GM10847 (cell line): ENCODE measurements around the gene LPIN2.

Source experiments
- POLR2A ChIP-seq: IDR thresholded peaks from 2 replicates; pipeline ENCODE4 v1.6.1; 2011; ENCODE audit not compliant: insufficient read length; ENCODE audit errors: extremely low read depth

Gene LPIN2

DNA sequence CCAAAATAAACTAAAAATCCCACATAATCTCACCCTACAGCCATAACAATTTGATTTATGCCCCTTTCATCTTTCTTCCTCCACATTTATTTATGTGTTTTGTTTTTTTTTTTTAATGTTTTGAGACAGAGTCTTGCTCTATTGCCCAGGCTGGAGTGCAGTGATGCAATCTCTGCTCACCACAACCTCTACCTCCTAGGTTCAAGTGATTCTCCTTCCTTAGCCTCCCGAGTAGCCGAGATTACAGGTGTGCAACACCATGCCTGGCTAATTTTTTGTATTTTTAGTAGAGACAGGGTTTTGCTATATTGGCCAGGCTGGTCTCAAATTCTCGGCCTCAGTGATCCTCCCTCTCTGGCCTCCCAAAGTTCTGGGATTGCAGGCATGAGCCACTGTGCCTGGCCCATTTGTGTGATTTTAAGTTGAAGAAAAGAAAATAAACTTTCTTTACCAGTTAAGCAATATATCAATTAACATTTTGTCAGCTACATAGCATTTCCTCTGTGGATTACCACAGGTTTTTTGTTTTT is 35.9 kb upstream of the LPIN2 start:
- TF ChIP-seq POLR2A: no peak

DNA sequence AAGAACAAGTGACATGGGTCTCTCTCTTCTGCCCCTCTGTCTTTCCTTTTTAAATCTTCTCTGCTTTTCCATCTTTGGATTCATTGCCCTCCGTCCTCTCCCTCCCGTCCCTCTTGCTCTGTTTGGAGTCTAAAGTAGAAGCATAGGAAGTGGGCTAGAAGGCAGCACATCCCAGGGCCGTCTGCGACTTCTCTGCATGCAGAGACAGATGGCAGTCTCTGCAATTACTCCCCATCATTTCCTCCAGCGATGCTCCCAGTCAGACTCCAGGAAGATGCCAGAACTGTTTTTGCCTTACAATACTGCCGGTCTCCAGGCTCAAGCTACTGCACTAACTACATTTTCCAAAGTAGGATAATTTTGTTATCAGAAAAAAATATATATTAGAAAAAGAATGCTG is 35.2 kb upstream of the LPIN2 start:
- no peak for TF ChIP-seq POLR2A

DNA sequence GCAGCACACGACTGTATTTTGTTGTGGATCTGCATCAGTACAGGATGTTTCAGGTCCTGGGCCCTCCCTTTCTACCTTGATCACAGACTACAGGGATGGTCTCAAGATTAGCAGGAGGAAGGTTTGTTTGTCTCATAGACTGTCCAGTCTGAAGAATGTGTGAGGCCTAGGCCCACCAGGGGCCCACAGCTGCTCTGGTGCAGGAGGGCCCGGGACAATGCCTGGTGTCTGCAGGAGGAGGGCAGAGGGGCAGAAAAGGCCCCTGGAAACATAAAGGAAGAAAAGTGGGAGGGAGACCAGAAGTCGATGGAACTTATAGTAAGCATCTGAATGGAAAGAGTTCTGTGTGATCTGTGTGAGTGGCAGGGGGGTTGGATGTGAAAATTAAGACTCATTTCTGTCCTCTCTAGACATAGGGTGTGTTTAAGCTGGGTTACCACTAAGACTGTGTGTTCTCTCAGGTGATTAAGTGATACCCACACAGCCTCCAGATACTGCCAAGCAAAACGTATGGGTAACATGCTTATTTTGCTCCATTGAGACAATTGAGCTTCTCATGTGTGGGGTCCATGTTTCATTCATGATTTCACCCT is 33.4 kb upstream of the LPIN2 start:
- TF ChIP-seq POLR2A: no peak

DNA sequence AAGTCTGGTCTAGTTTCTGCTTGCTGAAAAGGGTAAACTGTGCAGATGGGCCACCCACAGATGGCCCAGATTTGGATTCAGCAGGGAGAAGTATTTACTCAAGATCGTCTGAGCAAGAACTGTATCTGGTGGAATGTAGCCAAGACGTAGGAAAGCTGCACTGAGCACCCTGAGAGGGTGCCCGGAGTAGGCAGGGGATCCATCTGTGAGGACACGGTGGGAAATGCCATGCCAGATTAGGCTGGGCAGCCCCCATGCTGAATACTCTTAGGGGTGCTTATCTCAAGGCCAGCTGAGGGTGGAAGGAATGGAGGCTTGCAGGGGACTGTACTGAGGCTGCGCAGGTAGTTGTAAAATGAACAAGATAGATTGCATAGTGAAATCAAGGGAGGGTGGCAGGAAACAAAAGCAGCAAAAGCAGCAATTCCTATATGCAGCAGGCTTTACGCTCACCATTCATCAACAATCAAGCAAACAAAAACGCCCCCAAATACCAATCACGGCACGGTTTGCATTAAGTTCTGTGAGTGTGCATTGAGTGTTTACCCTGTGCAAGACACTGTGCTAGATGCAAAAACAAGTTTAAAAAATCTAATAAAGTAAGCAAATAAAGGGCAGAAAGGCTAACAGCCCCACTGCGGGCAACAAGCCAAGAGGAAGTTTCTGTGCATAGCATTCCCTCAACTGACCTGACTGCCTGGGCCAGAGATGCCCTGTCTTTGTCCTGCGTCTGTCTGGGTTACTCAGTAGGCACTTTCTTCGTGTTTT is 32.2 kb upstream of the LPIN2 start:
- TF ChIP-seq POLR2A: no peak

DNA sequence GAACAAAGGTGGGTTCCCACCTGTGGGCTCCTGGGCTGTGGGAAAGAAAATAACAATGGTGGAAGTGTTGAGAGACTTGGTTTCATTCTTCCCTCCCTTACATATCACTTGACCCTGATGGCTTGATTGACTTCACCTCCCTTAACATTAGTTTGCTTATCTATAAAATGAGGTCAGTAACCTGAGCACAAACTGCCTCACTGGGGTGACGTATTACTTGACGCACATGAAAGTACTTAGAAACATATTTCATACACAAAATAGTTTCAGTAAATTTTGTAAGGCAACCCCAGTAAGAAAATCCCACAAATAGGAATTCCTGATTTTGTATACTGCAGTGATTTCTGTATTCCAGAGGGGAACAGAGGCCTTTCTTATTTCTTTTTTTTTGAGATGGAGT is 29.4 kb upstream of the LPIN2 start:
- no peak for TF ChIP-seq POLR2A

DNA sequence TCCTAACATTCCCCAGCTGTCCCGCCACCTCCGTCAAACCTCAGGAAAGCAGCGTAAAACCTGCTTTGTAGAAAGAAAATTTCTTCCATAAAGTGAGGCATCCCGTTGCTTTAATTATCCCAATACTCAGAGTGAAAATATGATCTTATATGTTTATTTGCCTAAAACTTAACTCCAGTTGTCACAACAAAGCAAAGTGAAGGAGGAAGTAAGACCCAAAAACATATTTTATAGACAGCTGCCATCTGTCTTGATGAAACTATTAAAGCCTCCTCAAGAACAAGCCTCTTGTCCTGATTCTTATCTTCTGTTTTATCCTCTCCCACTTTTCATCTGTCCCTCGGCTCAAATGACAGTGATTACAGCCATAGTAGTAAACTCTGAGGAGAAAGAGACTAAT is 28.9 kb upstream of the LPIN2 start:
- TF ChIP-seq POLR2A: no peak

DNA sequence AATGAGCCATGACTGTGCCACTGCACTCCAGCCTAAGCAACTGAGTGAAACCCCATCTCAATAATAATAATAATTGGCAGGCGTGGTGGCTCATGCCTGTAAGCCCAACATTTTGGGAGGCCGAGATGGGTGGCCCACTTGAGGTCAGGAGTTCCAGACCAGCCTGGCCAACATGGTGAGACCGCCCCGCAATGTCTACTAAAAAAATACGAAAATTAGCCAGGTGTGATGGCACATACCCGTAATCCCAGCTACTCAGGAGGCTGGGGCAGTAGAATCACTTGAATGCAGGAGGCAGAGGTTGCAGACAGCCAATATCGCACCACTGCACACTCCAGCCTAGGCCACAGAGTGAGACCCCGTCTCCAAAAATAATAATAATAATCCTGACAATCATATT is 27.9 kb upstream of the LPIN2 start:
- no peak for TF ChIP-seq POLR2A

DNA sequence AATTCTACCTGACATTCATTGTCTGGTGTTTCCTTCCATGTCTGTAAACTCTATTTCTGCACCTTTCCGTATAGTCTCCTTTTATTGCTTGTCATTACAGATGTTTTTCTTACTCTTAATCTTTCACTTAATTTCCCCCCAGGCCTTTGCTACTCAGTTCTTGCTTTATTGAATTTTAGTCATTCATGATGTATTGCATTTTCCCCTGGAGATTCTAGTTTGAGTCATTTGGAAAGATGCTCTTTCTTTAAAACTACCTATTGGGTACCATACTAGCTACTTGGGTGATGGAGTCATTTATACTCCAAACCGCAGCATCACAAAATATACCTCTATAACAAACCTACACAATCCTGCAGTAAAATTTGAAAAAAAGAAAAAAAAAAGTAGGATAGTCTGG is 27.2 kb upstream of the LPIN2 start:
- no peak for TF ChIP-seq POLR2A

DNA sequence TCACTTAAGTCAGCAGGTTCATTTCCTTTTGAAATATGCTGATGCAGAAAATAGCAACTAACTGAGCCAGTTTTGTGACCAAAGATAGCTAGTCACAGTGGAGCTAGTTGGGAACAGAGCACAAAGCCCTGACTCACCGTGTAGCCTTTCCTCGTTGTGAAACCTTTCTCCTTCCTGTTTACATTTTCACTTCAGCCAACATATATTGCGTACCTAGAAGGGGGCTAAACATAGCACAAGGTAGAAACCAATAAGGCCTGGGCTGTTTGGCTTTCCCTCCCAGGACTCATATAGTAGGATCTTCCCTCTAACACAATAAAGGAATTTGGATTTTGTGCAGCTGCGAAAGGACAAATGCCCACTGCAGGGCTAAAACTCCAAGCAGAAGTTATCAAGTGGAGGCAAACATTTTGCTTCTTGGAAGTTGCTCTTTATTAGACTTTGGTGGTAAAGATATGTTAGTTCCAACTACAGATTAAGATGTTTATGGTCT is 24.5 kb upstream of the LPIN2 start:
- no peak for TF ChIP-seq POLR2A

DNA sequence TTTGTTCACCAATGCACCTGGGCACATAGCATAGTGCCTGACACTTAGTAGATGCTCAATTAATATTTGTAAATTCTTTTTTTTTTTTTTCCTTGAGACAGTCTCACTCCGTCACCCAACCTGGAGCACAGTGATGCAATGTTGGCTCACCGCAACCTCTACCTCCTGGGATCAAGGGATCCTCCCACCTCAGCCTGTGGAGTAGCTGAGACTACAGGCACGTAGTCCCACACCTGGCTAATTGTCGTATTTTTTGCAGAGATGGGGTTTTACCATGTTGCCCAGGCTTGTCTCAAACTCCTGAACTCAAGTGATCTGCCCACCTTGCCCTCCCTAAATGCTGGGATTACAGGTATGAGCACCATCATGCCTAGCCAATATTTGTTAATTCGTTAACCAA is 23.2 kb upstream of the LPIN2 start:
- TF ChIP-seq POLR2A: no peak

DNA sequence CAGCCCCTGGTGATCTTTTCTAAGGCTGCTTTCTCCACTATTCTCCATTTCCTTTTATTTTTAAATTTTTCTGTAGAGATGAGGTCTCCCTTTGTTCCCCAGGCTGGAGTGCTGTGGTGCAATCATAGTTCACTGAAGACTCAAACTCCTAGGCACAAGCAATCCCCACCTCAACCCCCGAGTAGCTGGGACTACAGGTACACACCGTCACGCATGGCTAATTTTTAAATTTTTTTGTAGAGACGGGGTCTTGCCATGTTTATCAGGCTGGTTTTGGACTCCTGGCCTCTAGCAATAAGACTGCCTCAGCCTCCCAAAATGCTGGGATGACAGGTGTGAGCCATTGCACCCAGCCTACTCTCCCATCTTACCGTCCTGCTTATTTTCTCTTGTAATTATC is 22.7 kb upstream of the LPIN2 start:
- no peak for TF ChIP-seq POLR2A

DNA sequence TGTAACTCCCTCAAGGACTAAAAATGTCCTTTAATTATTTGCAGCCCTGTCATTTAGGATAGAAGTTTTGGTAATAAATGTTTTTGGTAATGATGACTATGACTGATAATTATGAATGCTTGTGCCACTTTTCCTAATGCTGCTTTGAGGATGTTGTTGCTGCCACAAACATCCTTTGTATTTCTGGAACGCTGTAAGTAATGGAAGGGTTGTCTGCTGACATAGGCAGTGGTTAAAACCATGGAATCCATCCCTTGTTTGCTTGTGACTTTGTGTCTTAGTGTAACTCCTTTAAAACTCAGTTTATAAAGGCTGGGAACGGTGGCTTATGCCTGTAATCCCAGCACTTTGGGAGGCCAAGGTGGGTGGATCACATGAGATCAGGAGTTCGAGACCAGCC is 19.8 kb upstream of the LPIN2 start:
- TF ChIP-seq POLR2A: no peak

DNA sequence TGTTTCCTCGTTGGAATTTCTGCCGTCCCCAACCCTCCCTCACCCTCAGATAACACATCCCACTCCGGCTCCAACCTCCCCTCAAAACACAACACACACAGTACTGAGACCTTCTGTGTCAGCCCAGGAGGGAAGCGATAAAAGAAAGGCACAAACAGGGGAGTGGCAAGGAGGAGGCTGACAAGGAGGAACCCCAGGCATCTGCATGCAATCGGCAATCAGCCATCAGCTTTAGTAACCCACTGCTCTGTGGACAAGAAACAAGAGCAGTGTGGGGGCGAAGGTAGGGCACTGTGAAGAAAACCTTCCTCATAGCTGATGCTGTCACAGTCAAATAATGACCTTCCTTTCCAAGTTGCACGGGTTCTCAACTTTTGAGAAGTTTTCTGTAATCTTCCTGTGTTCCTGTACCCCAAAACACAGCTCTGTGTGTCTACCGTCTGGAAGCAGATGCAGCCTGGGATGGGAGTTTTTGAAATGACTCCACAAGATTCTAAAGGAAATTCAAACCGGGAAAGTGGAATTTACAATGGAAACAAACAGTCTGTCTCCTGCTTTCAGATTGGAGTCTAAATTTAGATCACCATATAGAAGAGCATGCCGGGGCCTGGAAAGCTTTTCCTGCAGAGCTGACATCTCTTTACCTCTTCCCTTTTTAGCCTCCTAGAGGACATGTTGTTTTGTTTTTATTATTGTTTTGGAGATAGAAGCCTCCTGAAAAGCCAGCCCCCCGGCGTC is 16.4 kb upstream of the LPIN2 start:
- no peak for TF ChIP-seq POLR2A

DNA sequence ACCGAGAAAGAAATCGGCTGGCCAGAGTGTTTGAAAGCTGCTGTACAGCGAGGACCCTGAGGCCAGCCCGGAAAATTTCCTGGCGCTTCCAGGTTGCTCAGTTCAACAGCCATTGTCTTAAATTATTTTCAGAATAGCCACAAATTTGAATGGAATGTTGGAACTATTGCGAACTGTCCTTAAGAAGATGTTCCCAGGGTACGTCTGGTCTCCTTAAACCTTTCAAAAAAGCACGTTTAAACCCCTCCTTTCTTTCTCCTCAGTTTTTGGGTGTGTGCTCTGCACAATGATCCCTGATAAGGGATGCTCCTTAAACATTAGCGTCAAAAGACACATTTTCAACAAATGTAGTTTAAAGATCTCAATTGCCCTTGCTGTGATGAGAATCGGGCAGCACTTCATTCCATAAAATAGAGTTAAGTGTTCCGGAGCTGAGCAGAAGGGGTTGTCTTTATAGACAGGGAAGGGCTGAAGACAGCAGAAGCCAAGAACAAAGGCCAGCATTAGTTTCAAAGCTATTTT is 14.5 kb upstream of the LPIN2 start:
- no peak for TF ChIP-seq POLR2A

DNA sequence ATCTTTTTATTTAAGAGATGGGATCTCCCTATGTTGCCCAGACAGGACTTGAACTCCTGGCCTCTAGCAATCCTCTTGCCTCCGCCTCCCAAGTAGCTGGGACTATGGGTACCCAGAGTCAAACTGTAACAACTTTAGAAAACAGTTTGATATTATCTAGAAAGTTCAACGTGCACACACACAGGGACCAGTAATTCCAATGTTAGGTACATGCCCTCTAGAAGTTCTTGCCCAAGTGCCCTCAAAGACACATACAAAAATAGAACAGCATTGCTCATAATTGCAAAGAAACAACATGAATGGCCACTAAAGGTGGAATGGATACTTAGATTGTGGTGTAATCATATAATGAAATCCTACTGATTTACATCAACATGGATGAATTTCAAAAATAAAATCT is 12.6 kb upstream of the LPIN2 start:
- no peak for TF ChIP-seq POLR2A
